ENCODE data around the gene KNG1.

KNG1 gene

GRCh38 chr3:186717039-186717457 is at the start of gene KNG1:
TSS of gene KNG1 (plus strand) at chr3:186717359. CDS start at chr3:186717543, 184 bp downstream.
- Mint-ChIP-seq H3K27me3 (ENCODE audit: low read depth, poor library complexity) (peaks cover 7% of the 10 kb centered on the region), H3K4me3 (no peak within 1 kb of the TSS), H3K4me1 (no peaks in the 10 kb centered on the region), H3K27ac (no peak within 1 kb of the TSS), H3K9me3 (no peaks in the 10 kb centered on the region), H3K36me3 (ENCODE audit: low read depth) (no peaks in the 10 kb centered on the region)
- TF ChIP-seq, protein P1, sequence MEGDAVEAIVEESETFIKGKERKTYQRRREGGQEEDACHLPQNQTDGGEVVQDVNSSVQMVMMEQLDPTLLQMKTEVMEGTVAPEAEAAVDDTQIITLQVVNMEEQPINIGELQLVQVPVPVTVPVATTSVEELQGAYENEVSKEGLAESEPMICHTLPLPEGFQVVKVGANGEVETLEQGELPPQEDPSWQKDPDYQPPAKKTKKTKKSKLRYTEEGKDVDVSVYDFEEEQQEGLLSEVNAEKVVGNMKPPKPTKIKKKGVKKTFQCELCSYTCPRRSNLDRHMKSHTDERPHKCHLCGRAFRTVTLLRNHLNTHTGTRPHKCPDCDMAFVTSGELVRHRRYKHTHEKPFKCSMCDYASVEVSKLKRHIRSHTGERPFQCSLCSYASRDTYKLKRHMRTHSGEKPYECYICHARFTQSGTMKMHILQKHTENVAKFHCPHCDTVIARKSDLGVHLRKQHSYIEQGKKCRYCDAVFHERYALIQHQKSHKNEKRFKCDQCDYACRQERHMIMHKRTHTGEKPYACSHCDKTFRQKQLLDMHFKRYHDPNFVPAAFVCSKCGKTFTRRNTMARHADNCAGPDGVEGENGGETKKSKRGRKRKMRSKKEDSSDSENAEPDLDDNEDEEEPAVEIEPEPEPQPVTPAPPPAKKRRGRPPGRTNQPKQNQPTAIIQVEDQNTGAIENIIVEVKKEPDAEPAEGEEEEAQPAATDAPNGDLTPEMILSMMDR (IDR thresholded peaks at IDR 0.05) = no peak
- DNase-seq = no peak

DNA sequence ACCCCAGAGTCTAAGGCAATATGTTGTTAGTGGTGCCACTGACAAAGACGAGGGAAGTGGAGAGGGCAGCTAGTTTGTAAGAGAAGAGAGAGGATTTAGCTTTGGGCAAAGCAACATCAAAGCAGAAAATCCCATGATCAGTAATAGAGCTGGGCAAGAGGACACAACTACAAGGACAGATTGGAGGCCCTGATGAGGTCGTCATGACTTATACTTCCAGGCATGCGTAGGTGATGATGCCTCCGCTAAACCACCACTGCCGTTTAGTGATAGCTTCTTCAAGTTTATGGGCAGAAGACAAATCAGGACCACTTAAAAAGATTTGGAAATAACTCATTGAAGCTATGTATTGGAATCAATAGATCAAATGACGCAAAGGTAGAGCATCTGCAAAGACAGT is 48.7 kb upstream of the KNG1 start:
- TF ChIP-seq, protein P1 (IDR thresholded peaks at IDR 0.05) = no peak
- H3K4me1 Mint-ChIP-seq = peaks cover 16% of the 10 kb centered on the region
- H3K4me3 Mint-ChIP-seq = no peak overlapping the region
- DNase-seq = no peak
- peaks cover 4% of the 10 kb centered on the region for H3K27me3 Mint-ChIP-seq (ENCODE audit: low read depth, poor library complexity)
- no peaks in the 10 kb centered on the region for H3K36me3 Mint-ChIP-seq (ENCODE audit: low read depth)
- no peaks in the 10 kb centered on the region for H3K9me3 Mint-ChIP-seq
- no peak overlapping the region for H3K27ac Mint-ChIP-seq

DNA sequence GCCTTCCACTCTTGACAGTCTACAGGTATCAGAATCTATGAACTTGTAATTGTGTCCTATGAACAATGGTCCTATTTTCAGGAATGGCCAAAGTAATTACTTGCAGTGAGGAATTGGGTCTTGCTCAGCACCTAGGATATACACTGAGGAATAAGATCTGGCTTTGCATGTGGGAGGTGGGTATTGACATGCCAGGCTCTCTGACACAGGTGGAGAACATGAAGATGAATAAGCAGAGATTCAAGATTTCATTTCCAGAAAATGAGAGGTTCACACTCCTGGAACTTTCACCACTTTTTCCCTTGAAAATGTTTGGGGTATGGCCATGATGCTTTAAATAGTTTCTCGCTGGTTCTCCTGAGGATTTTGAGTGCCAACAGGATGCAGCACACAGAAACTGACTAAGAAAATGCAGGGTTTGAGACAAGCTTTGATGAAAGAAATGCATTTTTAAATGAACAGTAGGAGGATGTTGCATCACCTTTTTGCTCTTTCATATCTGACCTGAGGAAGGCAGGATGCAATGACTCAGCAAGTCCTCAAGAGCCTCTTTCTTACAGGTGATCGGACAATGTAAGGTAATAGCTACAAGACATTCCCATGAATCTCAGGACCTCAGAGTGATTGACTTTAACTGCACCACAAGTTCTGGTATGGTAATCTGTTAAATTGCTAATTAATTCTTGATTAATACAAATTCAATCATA is 47.6 kb upstream of the KNG1 start:
- no peak for DNase-seq
- no peak overlapping the region for H3K27ac Mint-ChIP-seq
- H3K4me1 Mint-ChIP-seq = peaks cover 5% of the 10 kb centered on the region
- no peaks in the 10 kb centered on the region for H3K9me3 Mint-ChIP-seq
- H3K36me3 Mint-ChIP-seq (ENCODE audit: low read depth) = no peaks in the 10 kb centered on the region
- TF ChIP-seq, protein P1 (IDR thresholded peaks at IDR 0.05) = no peak
- H3K27me3 Mint-ChIP-seq (ENCODE audit: low read depth, poor library complexity) = peaks cover 6% of the 10 kb centered on the region
- no peak overlapping the region for H3K4me3 Mint-ChIP-seq

DNA sequence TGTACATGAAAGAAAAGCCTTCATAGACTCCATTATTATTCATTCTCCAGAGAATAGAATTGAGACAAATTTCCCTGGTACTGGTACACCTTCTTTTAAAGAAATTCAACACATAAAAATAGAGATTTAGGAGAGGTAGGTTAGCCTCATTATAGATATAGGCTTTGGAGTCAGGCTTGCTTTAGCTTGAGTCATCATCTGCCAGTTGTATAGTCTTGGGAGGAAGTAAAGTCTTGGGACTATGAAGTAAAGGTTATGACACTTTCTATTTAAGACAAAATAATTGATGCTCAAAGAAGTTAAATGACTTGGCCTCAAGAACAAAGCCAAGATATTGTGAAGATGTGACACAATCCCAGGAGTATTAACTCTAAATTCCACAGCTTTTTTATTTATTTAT is 47.0 kb upstream of the KNG1 start:
- H3K36me3 Mint-ChIP-seq (ENCODE audit: low read depth) = no peaks in the 10 kb centered on the region
- no peak overlapping the region for H3K4me3 Mint-ChIP-seq
- H3K27me3 Mint-ChIP-seq (ENCODE audit: low read depth, poor library complexity) = peaks cover 9% of the 10 kb centered on the region
- H3K4me1 Mint-ChIP-seq = peaks cover 5% of the 10 kb centered on the region
- H3K9me3 Mint-ChIP-seq = no peaks in the 10 kb centered on the region
- TF ChIP-seq, protein P1 (IDR thresholded peaks at IDR 0.05) = no peak
- DNase-seq = no peak
- H3K27ac Mint-ChIP-seq = no peak overlapping the region

DNA sequence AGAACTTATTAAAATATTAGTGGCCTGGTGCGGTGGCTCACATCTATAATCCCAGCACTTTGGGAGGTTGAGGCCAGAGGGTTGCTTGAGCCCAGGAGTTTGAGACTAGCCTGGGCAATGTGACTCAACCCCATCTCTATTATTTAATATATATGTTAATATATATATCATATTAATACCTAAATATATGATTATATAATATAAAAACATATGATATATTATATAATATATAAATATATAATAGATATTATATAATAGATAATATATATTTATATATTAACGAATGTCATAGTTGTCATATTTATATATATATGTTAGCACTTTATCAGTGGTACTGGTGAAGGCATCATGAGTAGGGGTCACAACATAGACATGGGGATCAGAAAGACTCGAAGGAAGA is 46.1 kb upstream of the KNG1 start:
- H3K27ac Mint-ChIP-seq = no peak overlapping the region
- H3K36me3 Mint-ChIP-seq (ENCODE audit: low read depth) = no peaks in the 10 kb centered on the region
- no peak for DNase-seq
- H3K4me3 Mint-ChIP-seq = no peak overlapping the region
- H3K27me3 Mint-ChIP-seq (ENCODE audit: low read depth, poor library complexity) = peaks cover 6% of the 10 kb centered on the region
- no peaks in the 10 kb centered on the region for H3K9me3 Mint-ChIP-seq
- TF ChIP-seq, protein P1 (IDR thresholded peaks at IDR 0.05) = no peak
- H3K4me1 Mint-ChIP-seq = no peaks in the 10 kb centered on the region

DNA sequence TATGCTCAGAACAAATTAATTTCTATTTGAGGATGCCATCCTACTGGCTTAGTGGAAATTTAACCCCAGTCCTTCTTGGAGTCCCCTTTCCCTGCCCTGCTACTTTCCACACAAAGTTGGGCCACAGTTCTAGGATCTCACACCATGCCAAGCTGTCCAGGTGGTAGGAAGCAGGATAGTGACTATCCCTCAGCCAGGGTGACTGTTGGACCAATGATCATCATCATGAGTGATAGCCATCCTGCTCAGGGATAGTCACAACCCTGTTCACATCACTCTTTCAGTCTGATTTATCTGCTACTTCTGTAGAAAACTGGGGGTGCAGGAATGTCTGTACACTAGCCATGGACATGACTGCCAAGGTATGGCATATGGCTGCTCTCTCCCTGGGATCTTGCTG is 38.6 kb upstream of the KNG1 start:
- Mint-ChIP-seq H3K27ac (no peak overlapping the region), H3K36me3 (ENCODE audit: low read depth) (no peaks in the 10 kb centered on the region), H3K27me3 (ENCODE audit: low read depth, poor library complexity) (peaks cover 12% of the 10 kb centered on the region), H3K9me3 (no peaks in the 10 kb centered on the region), H3K4me1 (no peaks in the 10 kb centered on the region), H3K4me3 (no peak overlapping the region)
- DNase-seq = no peak
- TF ChIP-seq, protein P1 (IDR thresholded peaks at IDR 0.05) = no peak

Measured in nephron progenitor cell (in vitro differentiated cells).